Psoas muscle (tissue), 8 donors: ENCODE results near the gene NR2F1-AS1. TPM values are rescaled to one million over a fixed set of nuclear protein-coding genes. Genes with fewer than 3 reads are reported as not detected.
"Not testable (repeated sequence)": the region's sequence is repeated elsewhere in the genome, so short reads cannot be mapped to it uniquely, and the experiment has no call there.

Experiments used
- ATAC-seq, 4 donors: fragments of 200-7000 bp; cut with Tn5 transposase; one replicate each; pipeline ENCODE4 v1.9.1; 2020; ENCODE audit warnings: moderate library complexity in 3 of 4, mild to moderate bottlenecking in 2 of 4
- DNase-seq, 2 donors: peaks; one replicate each; pipeline ENCODE4 v3.0.0-alpha.2; 2020
- H3K27ac ChIP-seq: fragments of 200-600 bp; one replicate; pipeline ENCODE4 v1.8.0; 2022
- H3K27me3 ChIP-seq, 3 donors: fragments of 200-600 bp in 1 of 3; one replicate each; pipeline versions ENCODE4 v1.6.1 to v1.8.0; 2013 to 2022; ENCODE audit warnings: low read length in 2 of 3, mild to moderate bottlenecking in 2 of 3, moderate library complexity in 1 of 3; ENCODE audit not compliant: insufficient read depth in 3 of 3
- H3K36me3 ChIP-seq, 2 donors: fragments of 200-600 bp in 1 of 2; one replicate each; pipeline versions ENCODE4 v1.6.1 to v1.8.0; 2013 to 2022; ENCODE audit warnings: low read depth in 1 of 2, mild to moderate bottlenecking in 1 of 2, moderate library complexity in 1 of 2; ENCODE audit not compliant: insufficient read depth in 1 of 2
- H3K4me1 ChIP-seq: fragments of 200-600 bp; one replicate; pipeline ENCODE4 v1.8.0; 2022
- H3K4me3 ChIP-seq: fragments of 200-600 bp; one replicate; pipeline ENCODE4 v1.8.0; 2022; ENCODE audit warnings: mild to moderate bottlenecking
- H3K9me3 ChIP-seq: fragments of 200-600 bp; one replicate; pipeline ENCODE4 v1.8.0; 2022
- WGBS, 3 donors: extraction: QIAGEN DNeasy Blood & Tissue Kit; methylation state at CpG; one replicate each; pipeline versions ENCODE4 v1.1.6 to v1.1.7; 2013; 5-methylcytosine and 5-hydroxymethylcytosine counted together
- intact Hi-C, 2 donors: fragments of 100-400 bp; cut with DNase I; formaldehyde crosslinking; loops; one replicate each; pipeline versions ENCODE4 v1.11.0 to v1.14.2; 2022
- polyA plus RNA-seq, 3 donors: library from polyadenylated mRNA; stranded (reverse); fragments of 200-250 nt; gene quantifications; one replicate each; pipeline ENCODE4 v1.2.3, GENCODE V29; 2013
- total RNA-seq, 4 donors: library from RNA; stranded (reverse); fragmentation: NEBNext Ultra II Directional in 2 of 4; extraction: Animal tissue kit (Norgen Biotek cat#: 25700) in 2 of 4; gene quantifications; one replicate each; pipeline versions ENCODE4 v1.2.1 to v1.2.4, GENCODE V29; 2021 to 2023
- TF ChIP-seq, protein P1 (sequence below): fragments of 200-600 bp; IDR thresholded peaks from one replicate; pipeline ENCODE4 v1.8.0; 2022; ENCODE audit warnings: antibody characterized with exemption
- donor health status: healthy with polysubstance abuse.
- donor health status: DM: no; HTN: no; CAD: no; lungs with moderate emphysema.
- donor health status: Bipolar disorder and iron deficiency.
- donor health status: healthy.
- donor health status: DM: yes; HTN: yes; CAD: no.
- donor health status: DM: no; HTN: no; CAD: no.
- donor health status: DM: no; HTN: no; CAD: no.
- donor health status: DM: yes; HTN: yes; CAD: no.

Gene NR2F1-AS1
- total and polyA plus RNA-seq, 7 donors = 0.13 to 1.5 (median 0.42) TPM

DNA sequence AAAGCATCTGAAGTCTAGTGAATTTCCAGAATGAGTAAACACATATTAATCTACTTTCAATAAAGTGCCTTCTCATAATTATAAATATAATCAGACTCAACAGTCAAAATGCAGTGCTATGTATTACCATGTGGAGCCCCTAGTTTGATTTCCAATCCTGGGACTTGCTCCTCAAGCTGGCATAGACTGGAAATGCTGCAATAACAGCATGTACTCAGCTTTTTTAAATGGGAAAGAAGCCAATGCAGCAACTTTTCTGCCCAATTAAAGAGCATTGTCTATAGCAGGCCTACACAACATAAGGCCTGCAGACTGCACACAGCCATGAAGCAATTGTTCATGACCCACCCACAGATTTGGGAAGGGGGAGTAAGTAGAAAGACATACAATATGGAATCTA, 103.2 kb downstream of the NR2F1-AS1 start:
- intact Hi-C loops = no loop called here
- ATAC-seq (no peak), DNase-seq (no peak)
- Histone ChIP-seq H3K4me1 (no peaks in the 10 kb centered on the region), H3K9me3 (no peaks in the 10 kb centered on the region), H3K27me3 (no peaks in the 10 kb centered on the region), H3K27ac (no peak overlapping the region), H3K4me3 (no peak overlapping the region), H3K36me3 (no peaks in the 10 kb centered on the region)
- TF ChIP-seq, protein P1, sequence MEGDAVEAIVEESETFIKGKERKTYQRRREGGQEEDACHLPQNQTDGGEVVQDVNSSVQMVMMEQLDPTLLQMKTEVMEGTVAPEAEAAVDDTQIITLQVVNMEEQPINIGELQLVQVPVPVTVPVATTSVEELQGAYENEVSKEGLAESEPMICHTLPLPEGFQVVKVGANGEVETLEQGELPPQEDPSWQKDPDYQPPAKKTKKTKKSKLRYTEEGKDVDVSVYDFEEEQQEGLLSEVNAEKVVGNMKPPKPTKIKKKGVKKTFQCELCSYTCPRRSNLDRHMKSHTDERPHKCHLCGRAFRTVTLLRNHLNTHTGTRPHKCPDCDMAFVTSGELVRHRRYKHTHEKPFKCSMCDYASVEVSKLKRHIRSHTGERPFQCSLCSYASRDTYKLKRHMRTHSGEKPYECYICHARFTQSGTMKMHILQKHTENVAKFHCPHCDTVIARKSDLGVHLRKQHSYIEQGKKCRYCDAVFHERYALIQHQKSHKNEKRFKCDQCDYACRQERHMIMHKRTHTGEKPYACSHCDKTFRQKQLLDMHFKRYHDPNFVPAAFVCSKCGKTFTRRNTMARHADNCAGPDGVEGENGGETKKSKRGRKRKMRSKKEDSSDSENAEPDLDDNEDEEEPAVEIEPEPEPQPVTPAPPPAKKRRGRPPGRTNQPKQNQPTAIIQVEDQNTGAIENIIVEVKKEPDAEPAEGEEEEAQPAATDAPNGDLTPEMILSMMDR = no peak

DNA sequence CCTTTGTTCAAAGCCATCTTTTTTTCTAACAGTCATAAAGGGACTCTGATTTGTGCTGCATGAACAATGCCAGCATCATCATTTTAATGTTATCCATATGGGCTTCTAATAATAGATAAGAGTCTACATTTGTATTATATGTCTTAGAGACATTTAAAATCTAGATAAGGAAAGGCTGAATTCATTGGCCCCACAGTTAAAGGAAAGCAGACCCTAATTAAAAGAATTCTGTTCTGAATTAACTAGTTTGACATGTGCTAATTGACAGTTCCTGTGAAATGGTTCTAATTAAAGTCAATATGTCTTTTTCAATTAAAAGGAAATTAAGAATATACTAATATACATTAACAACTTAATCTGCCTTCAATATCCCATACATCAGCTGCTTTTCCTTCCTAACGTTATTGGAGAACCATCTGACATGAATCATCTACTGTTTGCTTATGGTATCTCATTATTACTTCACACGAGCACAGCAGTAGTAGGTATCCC, 104.7 kb downstream of the NR2F1-AS1 start:
- H3K27ac ChIP-seq = no peak overlapping the region
- ATAC-seq (no peak), DNase-seq (no peak)
- H3K36me3 ChIP-seq = no peaks in the 10 kb centered on the region
- intact Hi-C loops = no loop called here
- TF ChIP-seq, protein P1 = no peak
- H3K4me1 ChIP-seq = no peaks in the 10 kb centered on the region
- no peak overlapping the region for H3K4me3 ChIP-seq
- H3K9me3 ChIP-seq = no peaks in the 10 kb centered on the region
- no peaks in the 10 kb centered on the region for H3K27me3 ChIP-seq
- 51 to 52% (median 52%) methylated on average over 2 of the region's 2 CpGs for WGBS, 3 donors

DNA sequence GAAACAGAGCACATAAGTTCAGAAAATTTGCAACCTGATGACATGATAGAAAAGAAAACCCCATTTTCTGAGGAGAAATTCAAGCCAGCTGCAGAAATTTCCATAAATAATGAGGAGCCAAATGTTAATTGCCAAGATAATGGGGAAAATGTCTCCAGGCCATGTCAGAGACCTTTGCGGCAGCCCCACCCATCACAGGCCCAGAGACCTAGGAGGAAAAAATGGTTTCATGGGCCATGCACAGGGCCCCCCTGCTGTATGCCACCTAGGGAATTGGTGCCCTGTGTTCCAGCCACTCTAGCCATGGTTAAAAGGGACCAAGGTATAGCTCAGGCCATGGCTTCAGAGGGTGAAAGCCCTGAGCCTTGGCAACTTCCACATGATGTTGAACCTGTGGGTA, 118.1 kb downstream of the NR2F1-AS1 start:
- Histone ChIP-seq H3K4me1 (no peaks in the 10 kb centered on the region), H3K27me3 (no peaks in the 10 kb centered on the region), H3K27ac (no peak overlapping the region), H3K4me3 (no peak overlapping the region), H3K36me3 (no peaks in the 10 kb centered on the region), H3K9me3 (peaks cover 14% of the 10 kb centered on the region)
- intact Hi-C loops = no loop called here
- DNase-seq (no peak), ATAC-seq (no peak)
- WGBS, 3 donors = 96 to 100% (median 100%) methylated on average over 1 of the region's 1 CpG
- TF ChIP-seq, protein P1 = no peak

DNA sequence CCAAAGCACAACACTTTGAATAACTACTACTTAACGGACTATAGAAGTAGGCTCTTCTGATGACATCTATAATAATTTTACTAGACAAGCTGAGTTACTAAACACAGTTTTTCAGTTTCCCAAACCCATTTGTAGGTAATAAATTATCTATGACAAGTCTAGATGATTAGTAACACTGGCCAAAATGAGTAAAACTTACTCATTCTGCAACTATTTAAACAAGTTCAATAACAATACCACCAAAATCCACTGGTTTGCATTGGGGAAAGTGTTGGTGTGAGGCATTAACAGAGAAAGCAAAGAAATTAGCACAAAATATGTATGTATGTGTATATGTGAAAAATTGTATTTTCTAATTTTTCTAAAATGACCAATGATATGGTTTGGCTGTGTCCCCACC, 119.3 kb downstream of the NR2F1-AS1 start:
- Histone ChIP-seq H3K9me3 (peaks cover 14% of the 10 kb centered on the region), H3K4me3 (no peak overlapping the region), H3K4me1 (no peaks in the 10 kb centered on the region), H3K27ac (no peak overlapping the region), H3K27me3 (no peaks in the 10 kb centered on the region), H3K36me3 (no peaks in the 10 kb centered on the region)
- intact Hi-C loops = no loop called here
- DNase-seq (no peak), ATAC-seq (no peak)
- TF ChIP-seq, protein P1 = no peak
- WGBS, 3 donors = 91 to 98% (median 93%) methylated on average over 1 of the region's 1 CpG

DNA sequence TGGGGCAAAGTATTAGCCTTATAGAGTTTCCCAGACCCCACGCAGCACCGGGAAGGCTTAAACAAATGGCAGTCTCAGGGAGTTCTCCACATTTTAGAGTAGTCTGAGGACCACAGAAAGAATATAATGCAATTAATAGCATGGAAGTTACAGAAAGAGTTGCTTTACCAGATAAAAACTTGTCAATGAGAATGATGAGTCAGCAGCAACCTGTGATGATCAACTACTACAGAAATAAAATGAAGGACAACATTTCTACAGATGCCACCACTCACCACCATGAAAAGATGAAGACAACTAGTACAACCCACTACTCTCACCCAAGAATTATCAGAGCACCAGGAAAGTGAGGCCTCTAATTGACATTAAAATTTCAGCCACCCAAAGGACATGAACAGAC, 120.7 kb downstream of the NR2F1-AS1 start:
- intact Hi-C loops = no loop called here
- H3K4me1 ChIP-seq = no peaks in the 10 kb centered on the region
- no peaks in the 10 kb centered on the region for H3K36me3 ChIP-seq
- WGBS, 3 donors = 94 to 96% (median 96%) methylated on average over 2 of the region's 2 CpGs
- DNase-seq = no peak
- peaks cover 14% of the 10 kb centered on the region for H3K9me3 ChIP-seq
- no peak overlapping the region for H3K27ac ChIP-seq
- no peak overlapping the region for H3K4me3 ChIP-seq
- ATAC-seq = no peak
- H3K27me3 ChIP-seq = no peaks in the 10 kb centered on the region
- TF ChIP-seq, protein P1 = no peak

DNA sequence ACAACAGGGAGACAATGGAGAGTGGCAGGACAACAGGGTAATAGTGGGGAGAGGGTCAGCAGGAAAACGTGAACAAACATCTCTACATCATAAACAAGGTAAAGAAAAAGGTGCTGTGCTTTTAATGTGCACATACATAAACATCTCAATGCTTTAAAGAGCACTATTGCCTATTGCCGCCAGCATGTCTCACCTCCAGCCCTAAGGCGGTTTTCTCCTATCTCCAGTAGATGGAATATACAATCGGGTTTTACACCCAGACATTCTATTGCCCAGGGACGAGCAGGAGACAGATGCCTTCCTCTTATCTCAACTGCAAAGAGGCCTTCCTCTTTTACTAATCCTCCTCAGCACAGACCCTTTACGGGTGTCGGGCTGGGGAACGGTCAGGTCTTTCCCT, 124.2 kb downstream of the NR2F1-AS1 start:
- ATAC-seq, H3K27ac ChIP-seq, H3K4me1 ChIP-seq, H3K27me3 ChIP-seq, H3K9me3 ChIP-seq, intact Hi-C loops, H3K36me3 ChIP-seq, H3K4me3 ChIP-seq, DNase-seq: not testable (repeated sequence)
- 79 to 87% (median 85%) methylated on average over 8 of the region's 8 CpGs for WGBS, 3 donors
